T-helper 17 cell (primary cell): ENCODE measurements around the gene BPIFB6. TPM values are rescaled to one million over a fixed set of nuclear protein-coding genes. Genes with fewer than 3 reads are reported as not detected.

ENCODE experiments used
- total RNA-seq, 4 donors: library from RNA in 2 of 4; stranded (reverse) in 2 of 4; gene quantifications; one replicate each; pipeline ENCODE4 v1.2.3 and lab custom pipeline; 2022 to 2026

BPIFB6 gene
- total RNA-seq, 2 donors from 2014 or later: not detected

Other genes with a start within 250 kb of the BPIFB6 start
- 100 to 1,000 TPM; 105 to 134 TPM for gene MAPRE1, start 211.7 kb upstream of the BPIFB6 start, total RNA-seq
- 1 to 10 TPM in 1 of 2 donors, under 1 TPM in 1; 0.32 to 1.8 TPM for gene EFCAB8, start 172.7 kb upstream of the BPIFB6 start, total RNA-seq
- gene SUN5, start 27.2 kb upstream of the BPIFB6 start, total RNA-seq: not detected
- gene BPIFB2, start 23.9 kb upstream of the BPIFB6 start, total RNA-seq: not detected
- not detected for gene BPIFB3, start 22.3 kb downstream of the BPIFB6 start, total RNA-seq
- not detected for gene BPIFB4, start 48.0 kb downstream of the BPIFB6 start, total RNA-seq
- not detected for gene BPIFA2, start 136.5 kb downstream of the BPIFB6 start, total RNA-seq
- gene BPIFA3, start 185.7 kb downstream of the BPIFB6 start, total RNA-seq: not detected
- not detected for gene BPIFA1, start 204.3 kb downstream of the BPIFB6 start, total RNA-seq